ENCODE measurements around the gene CHD6. TPM values are rescaled to one million over a fixed set of nuclear protein-coding genes. Genes with fewer than 3 reads are reported as not detected.

The CHD6 gene, protein sequence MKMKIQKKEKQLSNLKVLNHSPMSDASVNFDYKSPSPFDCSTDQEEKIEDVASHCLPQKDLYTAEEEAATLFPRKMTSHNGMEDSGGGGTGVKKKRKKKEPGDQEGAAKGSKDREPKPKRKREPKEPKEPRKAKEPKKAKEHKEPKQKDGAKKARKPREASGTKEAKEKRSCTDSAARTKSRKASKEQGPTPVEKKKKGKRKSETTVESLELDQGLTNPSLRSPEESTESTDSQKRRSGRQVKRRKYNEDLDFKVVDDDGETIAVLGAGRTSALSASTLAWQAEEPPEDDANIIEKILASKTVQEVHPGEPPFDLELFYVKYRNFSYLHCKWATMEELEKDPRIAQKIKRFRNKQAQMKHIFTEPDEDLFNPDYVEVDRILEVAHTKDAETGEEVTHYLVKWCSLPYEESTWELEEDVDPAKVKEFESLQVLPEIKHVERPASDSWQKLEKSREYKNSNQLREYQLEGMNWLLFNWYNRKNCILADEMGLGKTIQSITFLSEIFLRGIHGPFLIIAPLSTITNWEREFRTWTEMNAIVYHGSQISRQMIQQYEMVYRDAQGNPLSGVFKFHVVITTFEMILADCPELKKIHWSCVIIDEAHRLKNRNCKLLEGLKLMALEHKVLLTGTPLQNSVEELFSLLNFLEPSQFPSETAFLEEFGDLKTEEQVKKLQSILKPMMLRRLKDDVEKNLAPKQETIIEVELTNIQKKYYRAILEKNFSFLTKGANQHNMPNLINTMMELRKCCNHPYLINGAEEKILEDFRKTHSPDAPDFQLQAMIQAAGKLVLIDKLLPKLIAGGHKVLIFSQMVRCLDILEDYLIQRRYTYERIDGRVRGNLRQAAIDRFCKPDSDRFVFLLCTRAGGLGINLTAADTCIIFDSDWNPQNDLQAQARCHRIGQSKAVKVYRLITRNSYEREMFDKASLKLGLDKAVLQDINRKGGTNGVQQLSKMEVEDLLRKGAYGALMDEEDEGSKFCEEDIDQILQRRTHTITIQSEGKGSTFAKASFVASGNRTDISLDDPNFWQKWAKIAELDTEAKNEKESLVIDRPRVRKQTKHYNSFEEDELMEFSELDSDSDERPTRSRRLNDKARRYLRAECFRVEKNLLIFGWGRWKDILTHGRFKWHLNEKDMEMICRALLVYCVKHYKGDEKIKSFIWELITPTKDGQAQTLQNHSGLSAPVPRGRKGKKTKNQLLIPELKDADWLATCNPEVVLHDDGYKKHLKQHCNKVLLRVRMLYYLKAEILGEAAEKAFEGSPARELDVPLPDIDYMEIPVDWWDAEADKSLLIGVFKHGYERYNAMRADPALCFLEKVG (N-terminal part only)
- 45.7 TPM for total RNA-seq
- 11.8 TPM for polyA plus RNA-seq
- long read RNA-seq, donor 1, result 0 reads
- long read RNA-seq, donor 2, transcript CHD6-208 (3 exons, 2,829 nt), result major isoform, 8 of 63 reads
- long read RNA-seq, donor 2, partial matches to known transcripts, result 52 of 63 reads
- long read RNA-seq, donor 2, other reads (novel, unspliced or antisense), result 0 of 63 reads
- long read RNA-seq, donor 3, partial matches to known transcripts, result 0 of 4 reads
- long read RNA-seq, donor 3, other reads (novel, unspliced or antisense), result 0 of 4 reads
- long read RNA-seq, donor 4, transcript CHD6-208 (3 exons, 2,829 nt), result major isoform, 6 of 14 reads
- long read RNA-seq, donor 4, partial matches to known transcripts, result 5 of 14 reads
- long read RNA-seq, donor 4, other reads (novel, unspliced or antisense), result 0 of 14 reads
- long read RNA-seq, donor 5, transcript CHD6-208 (3 exons, 2,829 nt), result major isoform, 13 of 48 reads
- long read RNA-seq, donor 5, partial matches to known transcripts, result 32 of 48 reads
- long read RNA-seq, donor 5, other reads (novel, unspliced or antisense), result 0 of 48 reads
- long read RNA-seq, donor 6, partial matches to known transcripts, result 6 of 9 reads
- long read RNA-seq, donor 6, other reads (novel, unspliced or antisense), result 0 of 9 reads
- long read RNA-seq, donor 7, partial matches to known transcripts, result 0 of 4 reads
- long read RNA-seq, donor 7, other reads (novel, unspliced or antisense), result 0 of 4 reads
- long read RNA-seq, donor 8, partial matches to known transcripts, result 0 of 4 reads
- long read RNA-seq, donor 8, other reads (novel, unspliced or antisense), result 0 of 4 reads
- long read RNA-seq, donor 9, transcript CHD6-208 (3 exons, 2,829 nt), result major isoform, 7 of 13 reads
- long read RNA-seq, donor 9, partial matches to known transcripts, result 6 of 13 reads
- long read RNA-seq, donor 9, other reads (novel, unspliced or antisense), result 0 of 13 reads
- long read RNA-seq, donor 10, partial matches to known transcripts, result 6 of 12 reads
- long read RNA-seq, donor 10, other reads (novel, unspliced or antisense), result 0 of 12 reads

DNA sequence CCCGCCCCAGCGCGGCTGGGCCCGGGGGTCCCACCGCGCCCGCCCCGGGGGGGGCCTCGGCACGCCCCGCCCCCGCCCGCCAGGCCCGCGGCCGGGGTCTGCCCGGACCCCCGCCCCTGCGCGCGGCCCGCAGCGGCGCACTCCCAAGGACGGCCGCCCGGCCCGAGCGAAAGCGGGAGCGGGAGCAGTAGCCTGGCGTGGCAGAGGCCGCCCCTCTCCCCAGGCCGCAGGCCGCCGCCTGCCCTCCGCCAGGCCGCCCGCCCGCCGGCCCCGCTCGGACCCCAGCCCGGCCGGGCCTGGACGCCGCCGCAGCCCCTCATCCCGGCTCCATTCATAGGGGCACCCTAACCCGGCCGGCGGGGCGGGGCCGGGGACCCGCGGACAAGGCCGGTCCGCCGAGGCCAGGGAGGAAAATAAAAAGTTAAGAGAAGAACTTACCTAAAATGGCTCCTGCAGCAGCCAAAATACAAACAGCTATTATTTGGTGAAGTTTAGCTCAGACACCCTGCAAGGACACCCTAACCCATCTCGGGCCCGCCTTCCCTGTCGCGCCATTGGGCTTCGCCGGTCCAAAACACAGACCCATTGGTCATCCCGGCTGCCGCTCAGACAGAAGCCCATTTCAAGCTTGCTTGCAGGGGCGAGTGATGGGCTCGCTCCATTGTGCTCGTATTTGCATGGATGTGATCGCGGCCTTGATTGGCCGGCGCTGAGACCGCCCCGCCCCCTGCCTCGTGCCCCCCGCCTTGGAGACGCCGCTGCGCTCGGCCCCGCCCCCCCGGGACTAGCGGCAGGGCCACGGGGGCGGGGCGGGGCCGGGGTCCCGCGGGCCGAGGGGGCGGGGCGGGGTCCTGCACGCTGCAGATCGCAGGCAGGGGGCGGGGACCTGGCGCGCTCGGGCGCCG, at the start of gene CHD6:
CHD6 (minus strand) TSS at position 476 of the 905 bp plus-strand sequence. CDS start 67,040 bp downstream, outside the sequence.
- peak within 1 kb of the TSS; percentile 87 to 91 for H3K27ac ChIP-seq (ENCODE audit: low read depth in 1 of 2, low read length in 1 of 2)
- H3K36me3 ChIP-seq (ENCODE audit: control insufficient read depth in 2 of 2, insufficient read depth in 2 of 2, low read length in 1 of 2), result no peaks in the 10 kb centered on the region
- peaks cover 4 to 20% of the 10 kb centered on the region in 2 donors for H3K27me3 ChIP-seq (ENCODE audit: control insufficient read depth in 2 of 2, insufficient read depth in 1 of 2, low read length in 1 of 2)
- peak; percentile 95 to 100 (median 99) for DNase-seq (ENCODE audit: low read depth in 6 of 9, low spot score in 9 of 9)
- WGBS, result under 1% methylated on average over 102 of the region's 102 CpGs
- H3K4me1 ChIP-seq (ENCODE audit: control insufficient read depth in 2 of 2, insufficient read depth in 2 of 2, low read length in 2 of 2), result peaks cover 14 to 22% of the 10 kb centered on the region in 2 donors
- no peaks in the 10 kb centered on the region for H3K9me3 ChIP-seq (ENCODE audit: control insufficient read depth in 2 of 2, insufficient read depth in 1 of 2, low read length in 1 of 2)
- H3K4me3 ChIP-seq (ENCODE audit: low read length in 2 of 2), result peak within 1 kb of the TSS; percentile 64 to 100

GRCh38 chr20:41664584-41664983, 46.4 kb upstream of the CHD6 start:
- 66% methylated on average over 5 of the region's 5 CpGs for WGBS

GRCh38 chr20:41657655-41658054, 39.5 kb upstream of the CHD6 start:
- Histone ChIP-seq H3K27me3 (ENCODE audit: control insufficient read depth in 2 of 2, insufficient read depth in 1 of 2, low read length in 1 of 2) (no peaks in the 10 kb centered on the region), H3K4me3 (ENCODE audit: low read length in 2 of 2) (no peak overlapping the region), H3K4me1 (ENCODE audit: control insufficient read depth in 2 of 2, insufficient read depth in 2 of 2, low read length in 2 of 2) (no peaks in the 10 kb centered on the region), H3K9me3 (ENCODE audit: control insufficient read depth in 2 of 2, insufficient read depth in 1 of 2, low read length in 1 of 2) (no peaks in the 10 kb centered on the region), H3K36me3 (ENCODE audit: control insufficient read depth in 2 of 2, insufficient read depth in 2 of 2, low read length in 1 of 2) (no peaks in the 10 kb centered on the region), H3K27ac (ENCODE audit: low read depth in 1 of 2, low read length in 1 of 2) (no peak overlapping the region)
- DNase-seq (ENCODE audit: low read depth in 6 of 9, low spot score in 9 of 9), result no peak
- 18% methylated on average over 7 of the region's 7 CpGs for WGBS

More at GRCh38 chr20:41664584-41664983, 46.4 kb upstream of the CHD6 start:
- Histone ChIP-seq H3K36me3 (ENCODE audit: control insufficient read depth in 2 of 2, insufficient read depth in 2 of 2, low read length in 1 of 2) (no peaks in the 10 kb centered on the region), H3K4me3 (ENCODE audit: low read length in 2 of 2) (no peak overlapping the region), H3K4me1 (ENCODE audit: control insufficient read depth in 2 of 2, insufficient read depth in 2 of 2, low read length in 2 of 2) (no peaks in the 10 kb centered on the region), H3K27me3 (ENCODE audit: control insufficient read depth in 2 of 2, insufficient read depth in 1 of 2, low read length in 1 of 2) (no peaks in the 10 kb centered on the region), H3K27ac (ENCODE audit: low read depth in 1 of 2, low read length in 1 of 2) (no peak overlapping the region), H3K9me3 (ENCODE audit: control insufficient read depth in 2 of 2, insufficient read depth in 1 of 2, low read length in 1 of 2) (no peaks in the 10 kb centered on the region)
- DNase-seq (ENCODE audit: low read depth in 6 of 9, low spot score in 9 of 9), result peak in 2 of 9 donors; percentile 8 to 31

DNA sequence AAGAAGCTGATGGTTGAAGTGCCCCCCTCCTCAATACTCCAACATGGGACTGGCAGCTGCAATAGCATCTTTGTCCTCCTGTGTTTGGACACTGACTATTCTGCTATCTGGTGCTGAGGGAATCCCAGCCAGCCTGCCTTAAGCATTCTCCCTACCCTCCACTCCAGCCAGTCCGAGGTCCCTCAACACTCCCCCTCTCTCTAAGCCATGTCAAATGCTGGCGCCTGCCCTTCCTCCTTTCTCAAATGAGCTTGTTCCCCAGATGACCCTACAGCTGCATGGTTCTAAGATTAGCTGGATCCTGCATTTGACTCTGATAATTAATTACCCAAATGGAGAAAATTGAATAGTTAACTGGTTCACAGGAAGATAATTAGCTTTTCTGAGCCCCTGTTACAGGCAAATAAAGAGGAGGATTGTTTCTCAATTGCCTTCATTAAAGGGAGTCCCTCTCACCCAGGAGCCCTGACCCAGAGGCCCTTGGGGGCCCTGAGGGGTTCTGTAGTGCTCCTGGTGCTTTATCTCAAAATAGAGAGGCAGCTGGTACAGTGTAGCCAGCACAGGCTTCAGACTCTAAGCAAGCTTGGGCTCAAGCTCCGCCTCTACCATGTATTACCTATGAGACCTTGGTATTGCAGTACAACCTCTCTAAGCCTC, 37.9 kb upstream of the CHD6 start:
- H3K4me3 ChIP-seq (ENCODE audit: low read length in 2 of 2), result no peak overlapping the region
- WGBS, result 94% methylated on average over 3 of the region's 3 CpGs
- DNase-seq (ENCODE audit: low read depth in 6 of 9, low spot score in 9 of 9), result no peak

DNA sequence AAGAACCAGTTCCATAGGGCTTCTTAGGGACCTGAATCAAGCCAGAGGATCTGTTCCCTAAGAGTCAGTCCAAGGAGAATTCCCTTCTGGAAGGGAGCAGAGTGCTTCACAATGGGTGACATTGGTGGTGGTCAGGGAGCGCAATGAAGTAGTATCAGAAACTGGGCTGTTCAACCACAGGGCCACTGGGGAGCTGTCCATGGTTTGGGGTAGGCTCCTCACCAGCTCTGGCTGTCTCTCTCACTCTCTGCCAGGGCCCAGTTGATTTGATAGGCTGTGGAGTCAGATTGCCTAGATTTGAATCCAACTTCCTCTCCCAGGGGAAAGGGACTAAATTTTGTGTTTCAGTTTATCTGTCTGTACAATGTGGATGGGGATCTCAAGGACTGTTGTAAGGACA, 36.7 kb upstream of the CHD6 start:
- no peaks in the 10 kb centered on the region for H3K36me3 ChIP-seq (ENCODE audit: control insufficient read depth in 2 of 2, insufficient read depth in 2 of 2, low read length in 1 of 2)
- peaks cover 0 to 1% of the 10 kb centered on the region in 2 donors for H3K4me1 ChIP-seq (ENCODE audit: control insufficient read depth in 2 of 2, insufficient read depth in 2 of 2, low read length in 2 of 2)
- no peak for DNase-seq (ENCODE audit: low read depth in 6 of 9, low spot score in 9 of 9)
- H3K9me3 ChIP-seq (ENCODE audit: control insufficient read depth in 2 of 2, insufficient read depth in 1 of 2, low read length in 1 of 2), result no peaks in the 10 kb centered on the region
- no peaks in the 10 kb centered on the region for H3K27me3 ChIP-seq (ENCODE audit: control insufficient read depth in 2 of 2, insufficient read depth in 1 of 2, low read length in 1 of 2)
- 97% methylated on average over 1 of the region's 1 CpG for WGBS
- H3K4me3 ChIP-seq (ENCODE audit: low read length in 2 of 2), result no peak overlapping the region
- H3K27ac ChIP-seq (ENCODE audit: low read depth in 1 of 2, low read length in 1 of 2), result no peak overlapping the region

More for the DNA sequence above, 37.9 kb upstream of the CHD6 start:
- Histone ChIP-seq H3K27ac (ENCODE audit: low read depth in 1 of 2, low read length in 1 of 2) (no peak overlapping the region), H3K36me3 (ENCODE audit: control insufficient read depth in 2 of 2, insufficient read depth in 2 of 2, low read length in 1 of 2) (no peaks in the 10 kb centered on the region), H3K27me3 (ENCODE audit: control insufficient read depth in 2 of 2, insufficient read depth in 1 of 2, low read length in 1 of 2) (no peaks in the 10 kb centered on the region), H3K9me3 (ENCODE audit: control insufficient read depth in 2 of 2, insufficient read depth in 1 of 2, low read length in 1 of 2) (no peaks in the 10 kb centered on the region), H3K4me1 (ENCODE audit: control insufficient read depth in 2 of 2, insufficient read depth in 2 of 2, low read length in 2 of 2) (no peaks in the 10 kb centered on the region)

- Histone ChIP-seq H3K27ac (ENCODE audit: low read depth in 1 of 2, low read length in 1 of 2) (no peak overlapping the region), H3K4me3 (ENCODE audit: low read length in 2 of 2) (no peak overlapping the region), H3K27me3 (ENCODE audit: control insufficient read depth in 2 of 2, insufficient read depth in 1 of 2, low read length in 1 of 2) (no peaks in the 10 kb centered on the region), H3K36me3 (ENCODE audit: control insufficient read depth in 2 of 2, insufficient read depth in 2 of 2, low read length in 1 of 2) (no peaks in the 10 kb centered on the region), H3K9me3 (ENCODE audit: control insufficient read depth in 2 of 2, insufficient read depth in 1 of 2, low read length in 1 of 2) (no peaks in the 10 kb centered on the region), H3K4me1 (ENCODE audit: control insufficient read depth in 2 of 2, insufficient read depth in 2 of 2, low read length in 2 of 2) (peaks cover 0 to 2% of the 10 kb centered on the region in 2 donors)
- 84% methylated on average over 3 of the region's 3 CpGs for WGBS
- no peak for DNase-seq (ENCODE audit: low read depth in 6 of 9, low spot score in 9 of 9)
Observed at GRCh38 chr20:41654292-41654691, 36.1 kb upstream of the CHD6 start.
